ENCODE results near the gene ZBTB20.

- TF ChIP-seq POLR2A (IDR thresholded peaks at IDR 0.05) (no peak), CTCF (IDR thresholded peaks at IDR 0.05) (no peak), POLR2AphosphoS5 (IDR thresholded peaks at IDR 0.05) (no peak)
These were observed 790.6 kb downstream of the ZBTB20 start for GRCh38 chr3:114356525-114356924.
